Ovary (tissue), 9 donors: ENCODE data around the gene CCR2. TPM values are rescaled to one million over a fixed set of nuclear protein-coding genes. Genes with fewer than 3 reads are reported as not detected.

Source experiments
- DNase-seq, 5 donors: peaks; one replicate each; pipeline ENCODE4 v3.0.0-alpha.2; 2019 to 2020
- H3K27ac ChIP-seq, 2 donors: fragments of 200-600 bp; one replicate each; pipeline versions ENCODE4 v1.5.1 to v1.8.0; 2019 to 2022
- H3K27me3 ChIP-seq: fragments of 200-600 bp; one replicate; pipeline ENCODE4 v1.8.0; 2022
- H3K36me3 ChIP-seq: fragments of 200-600 bp; sonication (generic); one replicate; pipeline ENCODE4 v1.5.1; 2019
- H3K4me1 ChIP-seq: one replicate; pipeline ENCODE4 v1.8.1; 2013; ENCODE audit warnings: mild to moderate bottlenecking, moderate library complexity; ENCODE audit not compliant: insufficient read depth
- H3K4me3 ChIP-seq: fragments of 200-600 bp; sonication (generic); one replicate; pipeline ENCODE4 v1.5.1; 2017
- H3K9me3 ChIP-seq, 2 donors: fragments of 200-600 bp in 1 of 2; sonication (generic) in 1 of 2; one replicate each; pipeline versions ENCODE4 v1.5.1 to v1.8.1; 2013 to 2019; ENCODE audit warnings: mild to moderate bottlenecking in 1 of 2, moderate library complexity in 1 of 2
- EP300 ChIP-seq: sonication (generic); formaldehyde crosslinking; IDR thresholded peaks from one replicate; pipeline ENCODE4 v1.6.1; 2017; ENCODE audit warnings: antibody characterized with exemption
- POLR2A ChIP-seq: fragments of 450-650 bp; IDR thresholded peaks from one replicate; pipeline ENCODE4 v1.6.1; 2017; ENCODE audit warnings: antibody characterized with exemption, mild to moderate bottlenecking, moderate library complexity
- whole genome bisulfite sequencing, 3 donors: extraction: QIAGEN DNeasy Blood & Tissue Kit in 1 of 3; methylation state at CpG; one replicate each; pipeline versions ENCODE4 v1.1.5 to v1.1.7; 2013 to 2017; 5-methylcytosine and 5-hydroxymethylcytosine counted together
- intact Hi-C, 4 donors: fragments of 100-400 bp; cut with DNase I; formaldehyde crosslinking; loops; one replicate each; pipeline versions ENCODE4 v1.11.0 to v1.15.1; 2022 to 2023
- polyA plus RNA-seq, 2 donors: library from polyadenylated mRNA; stranded (reverse); fragments of 200-250 nt in 1 of 2; fragments of 350-450 nt in 1 of 2; fragmentation: Illumina TruSeq in 1 of 2; extraction: RNeasy Lipid Tissue Mini Kit (QIAGEN cat#74804) in 1 of 2; gene quantifications; one replicate each; pipeline ENCODE4 v1.2.3, GENCODE V29; 2013 to 2014
- total RNA-seq, 7 donors: library from RNA; depleted of rRNA in 2 of 7; stranded (reverse); fragments of >200 nt in 2 of 7; fragmentation: NEBNext Ultra II Directional in 3 of 7; extraction: Animal tissue kit (Norgen Biotek cat#: 25700) in 3 of 7; gene quantifications; one replicate each; pipeline versions ENCODE4 v1.1.0 to v1.2.4, GENCODE V29; 2016 to 2023
- TF ChIP-seq, protein P1 (sequence below), 3 donors: fragments of 450-650 bp in 2 of 3; fragments of 200-600 bp in 1 of 3; IDR thresholded peaks; one replicate each; pipeline versions ENCODE4 v1.5.1 to v1.8.0; 2016 to 2022; ENCODE audit warnings: antibody characterized with exemption in 3 of 3, mild to moderate bottlenecking in 1 of 3
- donor health status: DM: no; HTN: no; CAD: no; lungs with moderate emphysema.
- donor health status: DM: no; HTN: no; CAD: no.
- donor health status: Bipolar disorder and iron deficiency.
- donor health status: DM: yes; HTN: yes; CAD: no.
- donor health status: DM: no; HTN: no; CAD: no.
- donor health status: DM: yes; HTN: yes; CAD: no.

Gene CCR2
- total and polyA plus RNA-seq, 9 donors: 0.34 to 6.0 (median 0.43) TPM

DNA sequence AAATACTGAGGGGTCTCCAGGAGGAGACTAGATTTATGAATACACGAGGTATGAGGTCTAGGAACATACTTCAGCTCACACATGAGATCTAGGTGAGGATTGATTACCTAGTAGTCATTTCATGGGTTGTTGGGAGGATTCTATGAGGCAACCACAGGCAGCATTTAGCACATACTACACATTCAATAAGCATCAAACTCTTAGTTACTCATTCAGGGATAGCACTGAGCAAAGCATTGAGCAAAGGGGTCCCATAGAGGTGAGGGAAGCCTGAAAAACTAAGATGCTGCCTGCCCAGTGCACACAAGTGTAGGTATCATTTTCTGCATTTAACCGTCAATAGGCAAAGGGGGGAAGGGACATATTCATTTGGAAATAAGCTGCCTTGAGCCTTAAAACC, 21.3 kb downstream of the CCR2 start:
- Histone ChIP-seq H3K36me3 (no peaks in the 10 kb centered on the region), H3K27ac (no peak overlapping the region), H3K4me3 (no peak overlapping the region), H3K27me3 (no peaks in the 10 kb centered on the region), H3K4me1 (no peaks in the 10 kb centered on the region), H3K9me3 (no peaks in the 10 kb centered on the region)
- TF ChIP-seq, protein P1, sequence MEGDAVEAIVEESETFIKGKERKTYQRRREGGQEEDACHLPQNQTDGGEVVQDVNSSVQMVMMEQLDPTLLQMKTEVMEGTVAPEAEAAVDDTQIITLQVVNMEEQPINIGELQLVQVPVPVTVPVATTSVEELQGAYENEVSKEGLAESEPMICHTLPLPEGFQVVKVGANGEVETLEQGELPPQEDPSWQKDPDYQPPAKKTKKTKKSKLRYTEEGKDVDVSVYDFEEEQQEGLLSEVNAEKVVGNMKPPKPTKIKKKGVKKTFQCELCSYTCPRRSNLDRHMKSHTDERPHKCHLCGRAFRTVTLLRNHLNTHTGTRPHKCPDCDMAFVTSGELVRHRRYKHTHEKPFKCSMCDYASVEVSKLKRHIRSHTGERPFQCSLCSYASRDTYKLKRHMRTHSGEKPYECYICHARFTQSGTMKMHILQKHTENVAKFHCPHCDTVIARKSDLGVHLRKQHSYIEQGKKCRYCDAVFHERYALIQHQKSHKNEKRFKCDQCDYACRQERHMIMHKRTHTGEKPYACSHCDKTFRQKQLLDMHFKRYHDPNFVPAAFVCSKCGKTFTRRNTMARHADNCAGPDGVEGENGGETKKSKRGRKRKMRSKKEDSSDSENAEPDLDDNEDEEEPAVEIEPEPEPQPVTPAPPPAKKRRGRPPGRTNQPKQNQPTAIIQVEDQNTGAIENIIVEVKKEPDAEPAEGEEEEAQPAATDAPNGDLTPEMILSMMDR (IDR thresholded peaks at IDR 0.05): no peak
- TF ChIP-seq EP300 (no peak), POLR2A (no peak)
- intact Hi-C loops: no loop called here
- DNase-seq: no peak
- WGBS, 3 donors: 69 to 77% (median 71%) methylated on average over 2 of the region's 2 CpGs

DNA sequence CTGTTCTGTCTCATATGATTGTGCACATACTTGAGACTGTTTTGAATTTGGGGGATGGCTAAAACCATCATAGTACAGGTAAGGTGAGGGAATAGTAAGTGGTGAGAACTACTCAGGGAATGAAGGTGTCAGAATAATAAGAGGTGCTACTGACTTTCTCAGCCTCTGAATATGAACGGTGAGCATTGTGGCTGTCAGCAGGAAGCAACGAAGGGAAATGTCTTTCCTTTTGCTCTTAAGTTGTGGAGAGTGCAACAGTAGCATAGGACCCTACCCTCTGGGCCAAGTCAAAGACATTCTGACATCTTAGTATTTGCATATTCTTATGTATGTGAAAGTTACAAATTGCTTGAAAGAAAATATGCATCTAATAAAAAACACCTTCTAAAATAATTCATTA, 21.9 kb downstream of the CCR2 start:
- no peak for TF ChIP-seq EP300
- TF ChIP-seq POLR2A: no peak
- TF ChIP-seq, protein P1 (IDR thresholded peaks at IDR 0.05): no peak
- Histone ChIP-seq H3K27me3 (no peaks in the 10 kb centered on the region), H3K4me1 (peaks cover 4% of the 10 kb centered on the region), H3K4me3 (no peak overlapping the region), H3K27ac (no peak overlapping the region), H3K9me3 (no peaks in the 10 kb centered on the region), H3K36me3 (no peaks in the 10 kb centered on the region)
- DNase-seq: no peak
- intact Hi-C loops: no loop called here
- 20 to 26% (median 23%) methylated on average over 2 of the region's 2 CpGs for WGBS, 3 donors

DNA sequence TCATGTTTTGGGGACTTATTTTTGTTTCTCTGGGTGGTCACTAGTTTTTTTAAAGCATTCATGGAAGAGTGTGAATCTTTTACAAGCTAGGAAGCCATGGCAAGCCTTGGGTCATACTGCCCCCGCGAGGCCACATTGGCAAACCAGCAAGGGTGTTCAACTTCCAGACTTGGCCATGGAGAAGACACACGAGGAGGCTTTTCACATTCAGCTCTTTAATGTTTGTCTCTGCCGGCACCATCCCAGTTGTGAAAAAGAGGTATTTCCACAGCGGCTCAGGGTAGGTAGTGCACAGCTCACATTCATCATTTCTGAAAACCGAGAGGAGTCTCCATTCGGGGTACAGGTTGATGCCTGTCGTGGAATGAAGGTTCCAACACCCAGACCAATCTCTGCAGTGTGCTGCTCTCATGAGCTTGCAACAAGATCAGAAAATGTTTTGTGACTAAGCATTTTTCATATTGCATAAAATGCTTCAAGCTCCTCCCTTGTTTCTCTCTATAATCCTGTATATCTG, 24.6 kb downstream of the CCR2 start:
- peak; percentile 15 to 50 (median 36) for DNase-seq
- Histone ChIP-seq H3K36me3 (no peaks in the 10 kb centered on the region), H3K27ac (no peak overlapping the region), H3K27me3 (no peaks in the 10 kb centered on the region), H3K4me1 (peaks cover 4% of the 10 kb centered on the region), H3K4me3 (no peak overlapping the region), H3K9me3 (no peaks in the 10 kb centered on the region)
- TF ChIP-seq POLR2A: no peak
- TF ChIP-seq, protein P1 (IDR thresholded peaks at IDR 0.05): no peak
- no peak for TF ChIP-seq EP300
- 38 to 45% (median 42%) methylated on average over 8 of the region's 8 CpGs for WGBS, 3 donors
- intact Hi-C loops: no loop called here

DNA sequence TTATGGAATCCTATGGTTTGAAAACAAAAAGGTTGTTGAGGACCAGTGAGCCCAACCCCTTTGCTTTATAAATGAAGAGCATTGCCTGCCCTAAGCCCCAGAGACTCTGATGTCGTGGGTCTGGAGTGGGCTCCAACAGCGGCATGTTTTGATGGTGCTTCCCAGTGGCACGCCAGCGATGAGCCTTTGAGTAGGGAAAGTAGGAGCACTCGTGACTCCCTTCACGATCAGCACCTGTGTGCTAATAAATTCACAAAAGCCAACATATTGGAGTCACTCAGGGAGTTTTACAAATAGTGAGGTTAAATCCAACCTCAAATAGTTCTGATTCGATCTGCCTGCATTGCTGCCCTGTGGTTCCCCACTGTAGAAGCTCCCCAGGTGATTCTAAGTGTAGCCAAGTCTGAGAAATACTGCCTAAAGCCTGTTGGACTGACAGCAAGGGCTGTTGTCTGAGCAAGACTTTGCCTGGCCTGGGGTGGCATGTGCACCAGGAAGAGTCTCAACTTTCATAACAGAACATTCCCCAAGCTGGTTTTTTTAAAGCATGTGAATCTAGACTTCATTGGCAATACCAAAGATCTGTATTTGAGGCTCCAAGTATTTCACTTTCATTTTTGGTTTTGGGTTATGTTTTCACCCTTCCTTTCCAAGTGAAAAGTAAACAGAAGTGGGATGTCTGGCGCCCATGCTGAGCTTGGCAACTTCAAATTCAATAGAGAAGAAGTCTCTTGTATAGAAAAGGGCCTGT, 26.7 kb downstream of the CCR2 start:
- no peak overlapping the region for H3K27ac ChIP-seq
- H3K4me1 ChIP-seq: peaks cover 4% of the 10 kb centered on the region
- no peak overlapping the region for H3K4me3 ChIP-seq
- 73 to 80% (median 77%) methylated on average over 8 of the region's 8 CpGs for WGBS, 3 donors
- H3K9me3 ChIP-seq: no peaks in the 10 kb centered on the region
- no peaks in the 10 kb centered on the region for H3K27me3 ChIP-seq
- H3K36me3 ChIP-seq: no peaks in the 10 kb centered on the region
- intact Hi-C loops: no loop called here
- TF ChIP-seq EP300 (no peak), POLR2A (no peak)
- TF ChIP-seq, protein P1 (IDR thresholded peaks at IDR 0.05): no peak
- DNase-seq: no peak
